Measurements from ENCODE around the gene OR2S2.

DNA sequence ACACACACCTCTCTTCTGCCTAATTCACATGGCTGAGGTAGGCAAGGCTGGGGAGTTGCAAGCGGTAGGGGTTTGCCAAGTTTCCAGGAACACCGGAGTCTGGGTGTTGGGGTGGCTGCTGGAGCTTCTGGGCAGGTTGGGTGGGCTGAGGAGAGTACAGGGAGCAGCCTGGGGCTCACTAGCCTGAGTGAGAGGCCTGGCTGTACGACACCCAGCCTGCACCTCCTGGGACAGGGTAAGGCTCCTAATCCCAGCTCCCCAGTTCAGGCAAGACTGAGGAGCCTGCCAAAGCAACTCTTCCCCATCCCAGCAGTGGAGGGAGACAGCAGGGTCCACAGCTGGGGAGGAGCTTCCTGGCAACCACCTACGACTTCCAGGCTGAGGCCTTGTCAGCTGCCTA lies 40.7 kb downstream of the OR2S2 start:
- TF ChIP-seq, protein P1, sequence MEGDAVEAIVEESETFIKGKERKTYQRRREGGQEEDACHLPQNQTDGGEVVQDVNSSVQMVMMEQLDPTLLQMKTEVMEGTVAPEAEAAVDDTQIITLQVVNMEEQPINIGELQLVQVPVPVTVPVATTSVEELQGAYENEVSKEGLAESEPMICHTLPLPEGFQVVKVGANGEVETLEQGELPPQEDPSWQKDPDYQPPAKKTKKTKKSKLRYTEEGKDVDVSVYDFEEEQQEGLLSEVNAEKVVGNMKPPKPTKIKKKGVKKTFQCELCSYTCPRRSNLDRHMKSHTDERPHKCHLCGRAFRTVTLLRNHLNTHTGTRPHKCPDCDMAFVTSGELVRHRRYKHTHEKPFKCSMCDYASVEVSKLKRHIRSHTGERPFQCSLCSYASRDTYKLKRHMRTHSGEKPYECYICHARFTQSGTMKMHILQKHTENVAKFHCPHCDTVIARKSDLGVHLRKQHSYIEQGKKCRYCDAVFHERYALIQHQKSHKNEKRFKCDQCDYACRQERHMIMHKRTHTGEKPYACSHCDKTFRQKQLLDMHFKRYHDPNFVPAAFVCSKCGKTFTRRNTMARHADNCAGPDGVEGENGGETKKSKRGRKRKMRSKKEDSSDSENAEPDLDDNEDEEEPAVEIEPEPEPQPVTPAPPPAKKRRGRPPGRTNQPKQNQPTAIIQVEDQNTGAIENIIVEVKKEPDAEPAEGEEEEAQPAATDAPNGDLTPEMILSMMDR (IDR thresholded peaks at IDR 0.05): no peak
- TF ChIP-seq ZFX (IDR thresholded peaks at IDR 0.05; ENCODE audit: borderline replicate concordance): no peak

Measured in 22Rv1 (cell line).